HG02981 (cell line): Measurements from ENCODE around the gene ANKRD13D.

Experiments
- ATAC-seq: cut with Tn5 transposase; IDR thresholded peaks from one replicate; pipeline ENCODE4 v1.9.1; 2021; ENCODE audit warnings: mild to moderate bottlenecking, moderate library complexity; ENCODE audit not compliant: unreplicated experiment

ANKRD13D gene

GRCh38 chr11:67261946-67262681 is 27.0 kb upstream of the ANKRD13D start:
- no peak for ATAC-seq

- no peak for ATAC-seq
These were observed 26.1 kb upstream of the ANKRD13D start for GRCh38 chr11:67262731-67263675.

- ATAC-seq: no peak
These were observed 24.8 kb upstream of the ANKRD13D start for GRCh38 chr11:67264260-67264659.

- no peak for ATAC-seq
These were observed 24.0 kb upstream of the ANKRD13D start for GRCh38 chr11:67264877-67265632.

- peak; percentile 44 for ATAC-seq
These were observed 23.3 kb upstream of the ANKRD13D start for GRCh38 chr11:67265633-67266448.

GRCh38 chr11:67266449-67267187 is 22.5 kb upstream of the ANKRD13D start, which contains the start of gene GRK2:
Gene GRK2 (plus strand): TSS chr11:67266473. CDS start chr11:67266700, 227 bp downstream.
- peak; percentile 15 for ATAC-seq

- no peak for ATAC-seq
These were observed 21.7 kb upstream of the ANKRD13D start for GRCh38 chr11:67267188-67268080.

- peak; percentile 37 for ATAC-seq
These were observed 20.8 kb upstream of the ANKRD13D start for GRCh38 chr11:67268081-67268961.

- no peak for ATAC-seq
These were observed 20.2 kb upstream of the ANKRD13D start for GRCh38 chr11:67268962-67269268.

GRCh38 chr11:67269401-67270255 is 19.5 kb upstream of the ANKRD13D start:
- ATAC-seq: no peak

GRCh38 chr11:67270256-67271204 is 18.6 kb upstream of the ANKRD13D start:
- ATAC-seq: no peak

- no peak for ATAC-seq
These were observed 17.9 kb upstream of the ANKRD13D start for GRCh38 chr11:67271205-67271540.

GRCh38 chr11:67271541-67272284 is 17.4 kb upstream of the ANKRD13D start:
- no peak for ATAC-seq

GRCh38 chr11:67272327-67273259 is 16.5 kb upstream of the ANKRD13D start:
- no peak for ATAC-seq
